Measurements from ENCODE around the gene RANBP1.

DNA sequence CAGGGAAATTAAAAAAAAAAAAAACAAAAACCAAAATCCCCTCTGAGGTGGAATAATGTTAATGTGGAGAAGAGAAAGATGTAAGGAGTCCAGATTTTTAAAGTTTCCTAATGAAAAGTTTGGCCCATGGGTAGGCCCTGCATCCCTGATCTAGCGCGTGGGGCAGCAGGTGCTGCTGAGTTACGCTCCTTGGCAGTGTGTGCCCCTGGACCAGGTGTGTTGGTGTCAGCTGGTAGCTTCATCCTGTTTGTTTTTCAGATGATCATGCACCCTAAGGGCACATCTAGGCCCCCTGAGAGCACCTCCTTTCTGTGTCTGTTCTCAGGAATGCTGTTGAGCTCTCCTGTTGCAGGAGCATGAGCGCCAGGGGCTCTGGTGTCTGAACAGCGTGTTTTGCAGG, 29.1 kb upstream of the RANBP1 start:
- TF ChIP-seq EP300 (IDR thresholded peaks at IDR 0.05; ENCODE audit: borderline replicate concordance) (no peak), CEBPB (IDR thresholded peaks at IDR 0.05) (no peak), CREB1 (IDR thresholded peaks at IDR 0.05; ENCODE audit: low read depth) (no peak)
